ENCODE results near the gene NPHP3. TPM values are rescaled to one million over a fixed set of nuclear protein-coding genes. Genes with fewer than 3 reads are reported as not detected.

Gene NPHP3
- total and polyA plus RNA-seq, 3 donors from 2014 or later, result 17.7 to 41.2 (median 40.9) TPM

- no peak for TF ChIP-seq POLR2A (IDR thresholded peaks at IDR 0.05)
- TF ChIP-seq CTCF (IDR thresholded peaks at IDR 0.05), result no peak
- no peaks in the 10 kb centered on the region for H3K9me3 ChIP-seq
- H3K27me3 ChIP-seq, result no peaks in the 10 kb centered on the region
- H3K36me3 ChIP-seq (ENCODE audit: low read depth, missing control alignments), result no peaks in the 10 kb centered on the region
- no peak for DNase-seq
- intact Hi-C loops (cut with DNase I; ENCODE audit: low total_unique reads), result no loop called here
- peaks cover 14% of the 10 kb centered on the region for H3K4me1 ChIP-seq
- no peak overlapping the region for H3K4me3 ChIP-seq
- H3K27ac ChIP-seq, result no peak overlapping the region
Measured at GRCh38 chr3:132716372-132716771, 5.8 kb downstream of the NPHP3 start.

GRCh38 chr3:132713977-132714727 is 8.1 kb downstream of the NPHP3 start:
- intact Hi-C loops (cut with DNase I; ENCODE audit: low total_unique reads), result no loop called here
- no peak for TF ChIP-seq CTCF (IDR thresholded peaks at IDR 0.05)
- no peak for TF ChIP-seq POLR2A (IDR thresholded peaks at IDR 0.05)
- 84 to 87% methylated on average over 5 of the region's 5 CpGs for WGBS, 2 donors

GRCh38 chr3:132710311-132710710 is 11.9 kb downstream of the NPHP3 start:
- Histone ChIP-seq H3K27me3 (no peaks in the 10 kb centered on the region), H3K36me3 (ENCODE audit: low read depth, missing control alignments) (no peaks in the 10 kb centered on the region), H3K4me1 (no peaks in the 10 kb centered on the region), H3K4me3 (no peak overlapping the region), H3K27ac (no peak overlapping the region), H3K9me3 (no peaks in the 10 kb centered on the region)
- TF ChIP-seq CTCF (IDR thresholded peaks at IDR 0.05) (no peak), POLR2A (IDR thresholded peaks at IDR 0.05) (no peak)
- DNase-seq, result no peak
- intact Hi-C loops (cut with DNase I; ENCODE audit: low total_unique reads), result no loop called here
- 85 to 93% methylated on average over 6 of the region's 6 CpGs for WGBS, 2 donors

More at GRCh38 chr3:132713977-132714727, 8.1 kb downstream of the NPHP3 start:
- Histone ChIP-seq H3K4me3 (no peak overlapping the region), H3K9me3 (no peaks in the 10 kb centered on the region), H3K4me1 (no peaks in the 10 kb centered on the region), H3K27ac (no peak overlapping the region), H3K36me3 (ENCODE audit: low read depth, missing control alignments) (no peaks in the 10 kb centered on the region), H3K27me3 (no peaks in the 10 kb centered on the region)
- no peak for DNase-seq

- Histone ChIP-seq H3K27me3 (no peaks in the 10 kb centered on the region), H3K27ac (no peak overlapping the region), H3K9me3 (no peaks in the 10 kb centered on the region), H3K4me3 (no peak overlapping the region), H3K4me1 (no peaks in the 10 kb centered on the region), H3K36me3 (ENCODE audit: low read depth, missing control alignments) (no peaks in the 10 kb centered on the region)
- no peak for DNase-seq
- WGBS, 2 donors, result 85 to 87% methylated on average over 5 of the region's 5 CpGs
- TF ChIP-seq POLR2A (IDR thresholded peaks at IDR 0.05) (no peak), CTCF (IDR thresholded peaks at IDR 0.05) (no peak)
- intact Hi-C loops (cut with DNase I; ENCODE audit: low total_unique reads), result no loop called here
Measured at GRCh38 chr3:132709761-132710160, 12.4 kb downstream of the NPHP3 start.

- Histone ChIP-seq H3K36me3 (ENCODE audit: low read depth, missing control alignments) (no peaks in the 10 kb centered on the region), H3K9me3 (no peaks in the 10 kb centered on the region), H3K4me1 (no peaks in the 10 kb centered on the region), H3K27ac (no peak overlapping the region), H3K4me3 (no peak overlapping the region), H3K27me3 (no peaks in the 10 kb centered on the region)
- WGBS, 2 donors, result 95 to 100% methylated on average over 2 of the region's 2 CpGs
- TF ChIP-seq CTCF (IDR thresholded peaks at IDR 0.05), result no peak
- TF ChIP-seq POLR2A (IDR thresholded peaks at IDR 0.05), result no peak
- DNase-seq, result no peak
- intact Hi-C loops (cut with DNase I; ENCODE audit: low total_unique reads), result no loop called here
Measured at GRCh38 chr3:132703733-132704132, 18.5 kb downstream of the NPHP3 start.

Measured in testis (tissue), 3 donors.